ENCODE measurements around the gene PRPS2.

DNA sequence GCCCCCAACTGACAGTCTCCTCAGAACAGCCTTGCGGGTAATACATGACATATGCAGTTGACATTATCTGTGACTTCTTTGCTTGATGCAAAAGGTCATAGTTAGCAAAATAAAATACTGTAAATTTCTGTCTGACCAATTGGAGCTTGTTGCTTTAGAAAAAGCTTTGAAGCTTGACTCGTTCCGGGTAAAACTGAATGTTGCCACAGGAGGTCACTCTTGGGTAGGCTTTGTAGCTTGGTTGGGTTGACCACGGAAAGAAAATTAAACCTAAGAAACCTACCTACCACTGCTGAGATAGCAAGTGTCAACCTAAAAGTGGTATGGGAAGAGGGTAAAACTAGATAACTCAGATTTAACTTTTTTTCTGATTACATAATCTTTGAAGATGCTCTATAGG, 23.2 kb downstream of the PRPS2 start:
- TF ChIP-seq POLR2A (IDR thresholded peaks at IDR 0.05; ENCODE audit: low read length) (no peak), GATA1 (IDR thresholded peaks at IDR 0.05; ENCODE audit: low read depth, low read length) (no peak)

Data from erythroblast (primary cell).